Liver (tissue), 3 donors: ENCODE results near the gene THRB.

Experiments
- CTCF ChIP-seq: fragments of 150-350 bp; IDR thresholded peaks from 2 replicates; pipeline ENCODE4 v1.5.1; 2017; ENCODE audit warnings: improper control_type of control experiment, low read depth, low read length; ENCODE audit not compliant: missing input control
- EGR1 ChIP-seq, 2 donors: IDR thresholded peaks; 2 replicates each; pipeline ENCODE4 v1.6.1; 2016 to 2018; ENCODE audit warnings: antibody characterized with exemption in 2 of 2, low read depth in 2 of 2
- HNF4A ChIP-seq, 2 donors: conservative IDR thresholded peaks; 2 replicates each; pipeline ENCODE4 v1.6.1; 2016; ENCODE audit warnings: antibody characterized with exemption in 2 of 2, mild to moderate bottlenecking in 2 of 2
- MAX ChIP-seq: IDR thresholded peaks from 2 replicates; pipeline ENCODE4 v1.6.1; 2016; ENCODE audit warnings: antibody characterized with exemption
- RAD21 ChIP-seq, 2 donors: IDR thresholded peaks; 2 replicates each; pipeline ENCODE4 v1.6.1; 2016; ENCODE audit warnings: antibody characterized with exemption in 2 of 2, mild to moderate bottlenecking in 2 of 2
- REST ChIP-seq: IDR thresholded peaks from 2 replicates; pipeline ENCODE4 v1.6.1; 2016; ENCODE audit warnings: antibody characterized with exemption, mild to moderate bottlenecking
- RXRA ChIP-seq, 2 donors: IDR thresholded peaks; 2 replicates each; pipeline ENCODE4 v1.6.1; 2017 to 2018; ENCODE audit warnings: antibody characterized with exemption in 2 of 2, mild to moderate bottlenecking in 1 of 2
- SP1 ChIP-seq: IDR thresholded peaks from 2 replicates; pipeline ENCODE4 v1.6.1; 2018; ENCODE audit warnings: antibody characterized with exemption, mild to moderate bottlenecking
- TAF1 ChIP-seq: conservative IDR thresholded peaks from 2 replicates; pipeline ENCODE4 v1.6.1; 2016; ENCODE audit warnings: antibody characterized with exemption, mild to moderate bottlenecking
- YY1 ChIP-seq: IDR thresholded peaks from 2 replicates; pipeline ENCODE4 v1.6.1; 2016; ENCODE audit warnings: antibody characterized with exemption, mild to moderate bottlenecking
- donor health status: healthy.
- donor health status: healthy.

- TF ChIP-seq REST (no peak), CTCF (no peak), YY1 (no peak), RXRA (IDR thresholded peaks at IDR 0.05) (no peak), SP1 (no peak), TAF1 (no peak), EGR1 (IDR thresholded peaks at IDR 0.05; ENCODE audit: low read depth in 2 of 2) (no peak), MAX (no peak), HNF4A (conservative IDR thresholded peaks at IDR 0.05) (no peak), RAD21 (IDR thresholded peaks at IDR 0.05) (no peak)
These were observed 44.2 kb upstream of the THRB start for GRCh38 chr3:24538891-24539290.
